GM19328 (cell line): ENCODE data around the gene YBX3.
"Not testable (repeated sequence)": the region's sequence is repeated elsewhere in the genome, so short reads cannot be mapped to it uniquely, and the experiment has no call there.

ENCODE experiments used
- ATAC-seq: cut with Tn5 transposase; IDR thresholded peaks from one replicate; pipeline ENCODE4 v1.9.1; 2021; ENCODE audit warnings: mild to moderate bottlenecking, moderate library complexity; ENCODE audit not compliant: unreplicated experiment

The YBX3 gene

GRCh38 chr12:10722905-10723746 is at the start of gene YBX3:
Gene YBX3 (minus strand): TSS chr12:10723323. CDS start chr12:10723111, 212 bp downstream.
- ATAC-seq = peak; percentile 39

DNA sequence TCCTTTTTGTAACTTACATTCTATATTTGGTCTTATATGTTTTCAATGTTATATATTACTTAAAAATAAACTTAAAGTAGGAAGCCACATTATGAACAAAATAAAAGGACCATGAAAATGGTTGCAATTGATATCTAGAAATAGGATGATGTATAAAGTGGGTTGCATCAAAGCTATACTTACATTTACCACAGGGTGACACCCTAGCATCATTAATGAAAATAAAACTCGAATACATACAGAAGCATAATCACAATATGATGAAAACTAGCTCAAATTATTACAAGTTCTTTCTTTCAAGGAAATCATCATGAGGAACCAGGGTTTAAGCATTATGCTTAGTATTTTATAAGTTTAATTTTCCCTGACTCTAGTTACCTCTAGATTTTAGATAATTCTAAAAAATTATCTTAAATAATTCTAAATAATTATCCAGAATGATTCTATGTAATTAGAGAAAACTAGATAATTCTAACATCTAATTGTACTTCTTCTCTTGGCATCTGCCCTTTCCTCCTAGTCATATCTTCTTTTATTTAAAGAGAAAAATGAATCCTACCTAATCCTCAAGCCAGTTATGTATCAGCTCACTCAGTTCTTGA is 48.1 kb upstream of the YBX3 start:
- ATAC-seq = no peak

- no peak for ATAC-seq
Measured at GRCh38 chr12:10759657-10760056, 36.5 kb upstream of the YBX3 start.

GRCh38 chr12:10756194-10756593 is 33.1 kb upstream of the YBX3 start:
- ATAC-seq = no peak

GRCh38 chr12:10753059-10753458 is 29.9 kb upstream of the YBX3 start:
- ATAC-seq = no peak

DNA sequence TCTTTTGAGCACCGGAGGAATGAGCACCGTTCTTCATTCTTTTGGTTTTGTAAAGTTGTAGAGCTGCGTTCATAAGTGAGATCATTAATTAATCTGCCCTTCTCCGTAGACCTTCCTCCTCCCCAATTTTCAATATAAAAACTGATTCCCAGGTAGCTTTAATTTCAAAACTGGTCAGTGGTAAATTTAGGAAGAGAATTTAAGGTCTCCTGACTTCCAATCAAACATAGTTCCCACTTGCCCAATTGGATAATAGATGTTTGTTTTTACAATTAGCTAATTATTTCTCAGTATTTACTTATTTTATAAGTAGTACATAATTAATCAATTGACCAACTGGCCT is 27.2 kb upstream of the YBX3 start:
- no peak for ATAC-seq

- ATAC-seq = peak; percentile 81
Measured at GRCh38 chr12:10749700-10750384, 26.7 kb upstream of the YBX3 start.

DNA sequence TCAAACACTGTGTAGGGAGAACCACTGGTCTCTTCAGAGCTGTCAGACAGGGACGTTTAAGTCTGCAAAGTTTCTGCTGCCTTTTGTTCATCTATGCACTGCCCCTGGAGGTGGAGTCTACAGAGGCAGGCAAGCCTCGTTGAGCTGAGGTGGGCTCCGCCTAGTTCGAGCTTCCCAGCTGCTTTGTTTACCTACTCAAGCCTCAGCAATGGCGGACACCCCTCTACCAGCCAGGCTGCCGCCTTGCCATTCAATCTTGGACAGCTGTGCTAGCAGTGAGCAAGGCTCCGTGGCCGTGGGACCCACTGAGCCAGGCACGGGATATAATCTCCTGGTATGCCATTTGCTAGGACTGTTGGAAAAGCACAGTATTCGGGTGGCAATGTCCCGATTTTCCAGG is 24.6 kb upstream of the YBX3 start:
- ATAC-seq = no peak

GRCh38 chr12:10743420-10743819 is 20.3 kb upstream of the YBX3 start:
- not testable (repeated sequence) for ATAC-seq

GRCh38 chr12:10741845-10742244 is 18.7 kb upstream of the YBX3 start:
- ATAC-seq = no peak

GRCh38 chr12:10740182-10740581 is 17.1 kb upstream of the YBX3 start:
- ATAC-seq = no peak

DNA sequence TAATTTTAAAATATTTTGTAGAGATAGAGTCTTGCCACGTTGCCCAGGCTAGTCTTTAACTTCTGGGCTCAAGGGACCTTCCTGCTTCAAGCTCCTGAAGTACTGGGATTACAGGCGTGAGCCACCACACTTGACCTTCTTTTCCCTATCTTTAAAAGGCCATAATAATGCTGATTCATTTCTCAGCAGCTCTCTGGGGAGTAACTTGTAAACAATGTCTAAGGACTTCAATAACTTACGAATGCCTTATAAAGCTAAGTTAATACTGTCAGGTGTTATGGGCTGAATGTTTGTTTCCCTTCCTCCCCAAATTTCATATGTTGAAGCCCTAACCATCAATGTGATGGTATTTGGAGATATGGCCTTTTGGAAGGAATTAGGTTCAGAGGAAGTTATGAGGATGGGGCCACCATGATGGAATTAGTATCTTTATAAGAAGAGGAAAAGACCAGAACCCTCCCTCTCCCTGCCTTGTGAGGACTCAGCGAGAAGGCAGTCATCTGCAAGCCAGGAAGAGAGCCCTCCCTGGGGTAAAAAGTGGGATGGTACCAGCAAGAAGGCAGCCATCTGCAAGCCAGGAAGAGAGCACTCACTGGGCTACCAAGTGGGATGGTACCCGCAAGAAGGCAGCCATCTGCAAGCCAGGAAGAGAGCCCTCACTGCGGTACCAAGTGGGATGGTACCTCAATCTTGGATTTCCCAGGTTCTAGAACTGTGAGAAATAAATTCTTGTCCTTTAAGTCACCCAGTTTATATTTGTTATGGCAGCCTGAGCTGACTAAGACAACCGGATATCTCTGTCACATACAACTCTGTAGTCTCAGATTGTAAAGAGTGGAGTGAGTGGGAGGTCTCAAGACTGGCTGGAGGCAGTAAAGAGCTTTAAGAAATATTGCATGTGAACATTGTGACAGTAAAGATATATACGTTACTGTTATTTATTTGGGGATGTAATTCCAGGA is 16.3 kb upstream of the YBX3 start:
- ATAC-seq = no peak

- no peak for ATAC-seq
Measured at GRCh38 chr12:10737249-10737648, 14.1 kb upstream of the YBX3 start.

GRCh38 chr12:10736463-10736862 is 13.3 kb upstream of the YBX3 start:
- ATAC-seq = no peak

- no peak for ATAC-seq
Measured at GRCh38 chr12:10735428-10735827, 12.3 kb upstream of the YBX3 start.

DNA sequence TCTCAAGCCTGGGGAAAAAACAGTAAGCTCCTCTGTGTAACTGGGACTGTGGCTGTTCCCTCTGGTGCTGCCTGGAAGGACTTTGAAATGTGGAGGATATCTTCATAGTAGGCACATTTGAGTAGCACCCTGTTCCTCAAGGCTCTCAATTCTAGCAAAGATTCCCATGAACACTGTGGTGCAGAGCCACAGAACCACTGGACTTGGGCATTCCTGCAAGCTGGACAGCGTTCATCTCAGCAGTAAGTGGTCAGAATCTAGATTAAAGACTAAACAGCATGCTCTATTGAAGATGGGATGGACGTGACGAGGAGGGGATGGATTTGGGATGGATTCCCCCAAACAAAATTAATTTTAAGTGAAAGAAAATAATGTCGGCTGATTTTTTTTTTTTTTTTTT is 9.4 kb upstream of the YBX3 start:
- ATAC-seq = no peak

DNA sequence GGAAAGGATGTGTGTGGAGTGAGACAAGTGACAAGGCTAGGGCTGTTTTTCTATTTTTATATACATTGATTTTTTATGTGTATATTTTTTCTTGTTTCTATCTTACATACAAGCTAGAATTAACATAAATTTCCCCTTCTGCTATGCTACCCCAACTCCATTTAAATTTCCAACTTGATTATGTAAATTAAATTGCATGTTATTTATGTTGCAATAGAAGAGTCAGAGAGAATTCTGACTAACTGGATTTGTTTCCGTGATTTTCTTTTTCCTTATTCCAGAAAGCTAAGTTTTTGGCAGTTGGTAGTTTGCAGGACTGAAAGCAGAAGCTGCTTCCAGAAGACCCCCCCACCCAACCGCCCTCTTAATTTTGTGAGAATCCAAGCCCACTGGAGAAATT is 8.9 kb upstream of the YBX3 start:
- ATAC-seq = no peak

GRCh38 chr12:10730559-10730958 is 7.4 kb upstream of the YBX3 start:
- ATAC-seq = no peak

GRCh38 chr12:10728091-10728490 is 5.0 kb upstream of the YBX3 start:
- ATAC-seq = no peak

DNA sequence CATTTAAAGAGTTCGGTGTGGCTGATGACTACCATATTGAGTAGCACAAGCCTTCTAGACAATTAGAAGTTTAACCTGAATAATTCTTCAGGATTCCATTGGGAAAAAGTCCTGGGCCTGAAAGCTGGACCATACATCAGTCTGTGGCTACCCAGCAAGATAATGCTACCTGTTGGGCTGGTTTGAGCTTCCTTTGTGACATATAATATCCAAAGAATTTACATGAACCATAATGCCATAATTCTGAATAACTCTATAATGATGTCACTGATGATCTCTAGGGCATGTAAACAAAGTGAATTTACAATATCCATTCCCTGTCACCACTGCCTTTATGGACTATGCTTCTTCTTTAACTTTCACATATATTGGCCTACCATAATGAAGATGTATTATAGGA is 3.8 kb upstream of the YBX3 start:
- ATAC-seq = no peak

- no peak for ATAC-seq
Measured at GRCh38 chr12:10725003-10725402, 1.9 kb upstream of the YBX3 start.
